Astrocyte (in vitro differentiated cells and primary cell): ENCODE measurements around the gene HEATR5A. TPM values are rescaled to one million over a fixed set of nuclear protein-coding genes. Genes with fewer than 3 reads are reported as not detected.

Source experiments
- DNase-seq: peaks from one replicate; pipeline ENCODE4 v3.0.0-alpha.2; 2010; ENCODE audit warnings: low read depth
- FAIRE-seq: peaks from 2 replicates; lab custom pipeline; 2011; peaks lifted over from hg19 to GRCh38; lab: Jason Lieb, UNC
- H2AFZ ChIP-seq: 2 replicates; pipeline ENCODE4 v1.6.0; 2012; ENCODE audit warnings: low read depth, low read length, inconsistent platforms
- H3K27ac ChIP-seq: 2 replicates; pipeline ENCODE4 v1.5.1; 2011; ENCODE audit warnings: low read depth, low read length, inconsistent platforms
- H3K27me3 ChIP-seq: 2 replicates; pipeline ENCODE4 v1.6.0; 2011; ENCODE audit warnings: low read length, inconsistent platforms; ENCODE audit not compliant: insufficient read depth
- H3K36me3 ChIP-seq: 2 replicates; pipeline ENCODE4 v1.5.1; 2011; ENCODE audit warnings: low read length, inconsistent platforms; ENCODE audit not compliant: insufficient read depth
- H3K4me1 ChIP-seq: 2 replicates; pipeline ENCODE4 v1.5.1; 2011; ENCODE audit warnings: low read length, inconsistent platforms; ENCODE audit not compliant: insufficient read depth
- H3K4me2 ChIP-seq: 2 replicates; pipeline ENCODE4 v1.6.0; 2012; ENCODE audit warnings: low read length, inconsistent platforms
- H3K4me3 ChIP-seq: 2 replicates; pipeline ENCODE4 v1.5.1; 2011; ENCODE audit warnings: low read depth, mild to moderate bottlenecking, low read length, inconsistent platforms; ENCODE audit not compliant: insufficient read depth
- H3K79me2 ChIP-seq: 2 replicates; pipeline ENCODE4 v1.6.0; 2012; ENCODE audit warnings: mild to moderate bottlenecking, low read length, inconsistent platforms; ENCODE audit not compliant: insufficient read depth
- H3K9ac ChIP-seq: 2 replicates; pipeline ENCODE4 v1.6.0; 2012; ENCODE audit warnings: mild to moderate bottlenecking, low read length, inconsistent platforms
- H3K9me3 ChIP-seq: 2 replicates; pipeline ENCODE4 v1.5.1; 2012; ENCODE audit warnings: low read depth, mild to moderate bottlenecking, low read length, inconsistent platforms; ENCODE audit not compliant: insufficient read depth
- H4K20me1 ChIP-seq: 2 replicates; pipeline ENCODE4 v1.6.0; 2012; ENCODE audit warnings: low read length, inconsistent platforms; ENCODE audit not compliant: insufficient read depth
- H3K27ac Mint-ChIP-seq: one replicate; pipeline ENCODE4 v1.8.0; 2021; ENCODE audit warnings: mild to moderate bottlenecking, mixed read lengths; ENCODE audit not compliant: unreplicated experiment
- H3K27me3 Mint-ChIP-seq: one replicate; pipeline ENCODE4 v1.8.0; 2021; ENCODE audit warnings: low read depth, mixed read lengths; ENCODE audit not compliant: unreplicated experiment
- H3K36me3 Mint-ChIP-seq: one replicate; pipeline ENCODE4 v1.8.0; 2021; ENCODE audit warnings: low read depth, mixed read lengths; ENCODE audit not compliant: unreplicated experiment
- H3K4me1 Mint-ChIP-seq: one replicate; pipeline ENCODE4 v1.8.0; 2021; ENCODE audit warnings: low read depth, mixed read lengths; ENCODE audit not compliant: unreplicated experiment
- H3K4me3 Mint-ChIP-seq: one replicate; pipeline ENCODE4 v1.8.0; 2021; ENCODE audit warnings: mild to moderate bottlenecking, moderate library complexity, mixed read lengths; ENCODE audit not compliant: unreplicated experiment
- H3K9me3 Mint-ChIP-seq: one replicate; pipeline ENCODE4 v1.8.0; 2021; ENCODE audit warnings: mild to moderate bottlenecking, mixed read lengths; ENCODE audit not compliant: unreplicated experiment
- EZH2 ChIP-seq: IDR thresholded peaks from 2 replicates; pipeline ENCODE4 v1.6.1; 2012; ENCODE audit warnings: mild to moderate bottlenecking, low read length, inconsistent platforms; ENCODE audit not compliant: insufficient read depth
- total RNA-seq: library from RNA; stranded (reverse); gene quantifications from 2 replicates; pipeline ENCODE4 v1.2.1, GENCODE V29; 2021
- TF ChIP-seq, protein P1 (sequence below): IDR thresholded peaks from 2 replicates; pipeline ENCODE4 v1.5.1; 2011; ENCODE audit warnings: low read depth, mild to moderate bottlenecking, inconsistent platforms, low read length, moderate library complexity; ENCODE audit not compliant: insufficient read depth

Gene HEATR5A
- total RNA-seq, 1 donor from 2014 or later: 50.7 TPM

- H3K9ac ChIP-seq: no peak overlapping the region
- H3K36me3 Mint-ChIP-seq: peaks cover 3% of the 10 kb centered on the region
- no peak overlapping the region for H2AFZ ChIP-seq
- H3K36me3 ChIP-seq: peaks cover 19% of the 10 kb centered on the region
- no peak for DNase-seq
- H3K4me3 Mint-ChIP-seq: no peak overlapping the region
- peaks cover 27% of the 10 kb centered on the region for H3K79me2 ChIP-seq
- no peak for FAIRE-seq
- TF ChIP-seq EZH2: no peak
- TF ChIP-seq, protein P1, sequence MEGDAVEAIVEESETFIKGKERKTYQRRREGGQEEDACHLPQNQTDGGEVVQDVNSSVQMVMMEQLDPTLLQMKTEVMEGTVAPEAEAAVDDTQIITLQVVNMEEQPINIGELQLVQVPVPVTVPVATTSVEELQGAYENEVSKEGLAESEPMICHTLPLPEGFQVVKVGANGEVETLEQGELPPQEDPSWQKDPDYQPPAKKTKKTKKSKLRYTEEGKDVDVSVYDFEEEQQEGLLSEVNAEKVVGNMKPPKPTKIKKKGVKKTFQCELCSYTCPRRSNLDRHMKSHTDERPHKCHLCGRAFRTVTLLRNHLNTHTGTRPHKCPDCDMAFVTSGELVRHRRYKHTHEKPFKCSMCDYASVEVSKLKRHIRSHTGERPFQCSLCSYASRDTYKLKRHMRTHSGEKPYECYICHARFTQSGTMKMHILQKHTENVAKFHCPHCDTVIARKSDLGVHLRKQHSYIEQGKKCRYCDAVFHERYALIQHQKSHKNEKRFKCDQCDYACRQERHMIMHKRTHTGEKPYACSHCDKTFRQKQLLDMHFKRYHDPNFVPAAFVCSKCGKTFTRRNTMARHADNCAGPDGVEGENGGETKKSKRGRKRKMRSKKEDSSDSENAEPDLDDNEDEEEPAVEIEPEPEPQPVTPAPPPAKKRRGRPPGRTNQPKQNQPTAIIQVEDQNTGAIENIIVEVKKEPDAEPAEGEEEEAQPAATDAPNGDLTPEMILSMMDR: no peak
- H4K20me1 ChIP-seq: peaks cover 35% of the 10 kb centered on the region
- no peaks in the 10 kb centered on the region for H3K4me1 ChIP-seq
- no peak overlapping the region for H3K27ac Mint-ChIP-seq
- no peaks in the 10 kb centered on the region for H3K9me3 Mint-ChIP-seq
- no peaks in the 10 kb centered on the region for H3K27me3 Mint-ChIP-seq
- no peaks in the 10 kb centered on the region for H3K4me1 Mint-ChIP-seq
- no peak overlapping the region for H3K4me3 ChIP-seq
- no peaks in the 10 kb centered on the region for H3K27me3 ChIP-seq
- no peaks in the 10 kb centered on the region for H3K9me3 ChIP-seq
- H3K4me2 ChIP-seq: no peak overlapping the region
- no peak overlapping the region for H3K27ac ChIP-seq
Observed at GRCh38 chr14:31402764-31403439, 17.4 kb downstream of the HEATR5A start.

DNA sequence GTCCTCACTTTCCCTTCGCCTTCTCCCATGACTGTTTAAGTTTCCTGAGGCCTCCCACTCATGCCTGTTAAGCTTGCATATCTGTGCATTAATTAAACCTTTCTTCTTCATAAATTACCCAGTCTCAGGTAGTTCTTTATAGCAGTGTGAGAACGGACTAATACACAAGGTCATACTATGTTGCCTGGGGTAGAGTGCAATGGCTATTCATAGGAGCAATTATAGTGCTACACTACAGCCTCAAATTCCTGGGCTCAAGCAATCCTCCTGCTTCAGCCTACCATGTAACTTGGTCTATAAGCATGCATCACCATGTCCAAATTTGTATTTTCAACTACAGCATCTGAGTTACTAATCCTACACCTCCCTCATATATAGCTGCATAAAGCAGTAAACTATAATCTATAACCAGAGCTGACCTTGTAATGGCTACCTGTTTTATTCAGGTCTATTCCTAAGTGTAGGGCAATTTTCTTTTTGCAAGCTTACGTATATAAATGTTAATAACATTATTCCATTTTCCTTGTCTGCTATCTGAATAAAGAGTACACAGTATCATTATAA, 18.9 kb downstream of the HEATR5A start:
- Histone ChIP-seq H3K9me3 (no peaks in the 10 kb centered on the region), H3K27ac (no peak overlapping the region)
- H3K9me3 Mint-ChIP-seq: no peaks in the 10 kb centered on the region

DNA sequence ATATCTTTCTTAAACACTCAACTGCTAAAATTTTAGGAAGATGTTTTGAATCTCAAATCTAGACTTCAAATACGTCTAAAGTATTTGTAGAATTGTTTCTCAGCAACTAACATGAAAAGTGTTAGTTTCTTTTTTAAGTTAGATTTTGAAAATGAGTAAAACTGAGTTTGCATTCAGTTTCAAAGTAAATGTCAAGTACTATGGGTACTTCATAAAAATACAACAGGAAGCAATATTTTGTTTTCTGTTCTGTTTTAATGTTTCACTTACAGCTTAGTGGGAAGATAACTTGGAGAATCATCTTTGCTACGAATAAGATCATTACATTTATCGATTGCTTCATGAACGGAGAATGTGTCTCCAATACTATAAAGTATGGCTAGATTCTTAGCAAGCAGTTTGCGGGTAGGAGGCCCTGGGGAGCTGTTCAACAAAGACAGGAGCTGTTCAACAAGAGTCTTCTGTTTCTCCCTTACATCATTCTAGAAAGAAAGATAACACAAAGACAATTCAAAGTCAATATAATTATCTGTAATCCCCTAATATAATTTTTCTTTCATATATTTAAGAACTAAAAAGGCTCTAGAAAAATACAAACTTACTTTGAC, 20.2 kb downstream of the HEATR5A start:
- Histone ChIP-seq H3K4me1 (no peaks in the 10 kb centered on the region), H2AFZ (no peak overlapping the region), H3K4me2 (no peak overlapping the region), H3K36me3 (peaks cover 32% of the 10 kb centered on the region), H3K4me3 (no peak overlapping the region), H3K9me3 (no peaks in the 10 kb centered on the region), H4K20me1 (peaks cover 15% of the 10 kb centered on the region), H3K27me3 (no peaks in the 10 kb centered on the region), H3K9ac (no peak overlapping the region), H3K79me2 (peaks cover 9% of the 10 kb centered on the region), H3K27ac (no peak overlapping the region)
- Mint-ChIP-seq H3K36me3 (peaks cover 8% of the 10 kb centered on the region), H3K27me3 (no peaks in the 10 kb centered on the region), H3K4me3 (no peak overlapping the region), H3K9me3 (no peaks in the 10 kb centered on the region), H3K27ac (no peak overlapping the region), H3K4me1 (no peaks in the 10 kb centered on the region)
- DNase-seq (no peak), FAIRE-seq (no peak)
- no peak for TF ChIP-seq EZH2
- TF ChIP-seq, protein P1: no peak

More for the DNA sequence above, 18.9 kb downstream of the HEATR5A start:
- no peak for TF ChIP-seq EZH2
- Mint-ChIP-seq H3K36me3 (peaks cover 8% of the 10 kb centered on the region), H3K27ac (no peak overlapping the region), H3K4me3 (no peak overlapping the region), H3K27me3 (no peaks in the 10 kb centered on the region), H3K4me1 (no peaks in the 10 kb centered on the region)
- Histone ChIP-seq H4K20me1 (peaks cover 26% of the 10 kb centered on the region), H3K4me3 (no peak overlapping the region), H3K79me2 (peaks cover 21% of the 10 kb centered on the region), H3K9ac (no peak overlapping the region), H3K36me3 (peaks cover 28% of the 10 kb centered on the region), H3K27me3 (no peaks in the 10 kb centered on the region), H2AFZ (no peak overlapping the region), H3K4me2 (no peak overlapping the region), H3K4me1 (no peaks in the 10 kb centered on the region)
- no peak for FAIRE-seq
- no peak for DNase-seq
